Neutrophil (primary cell): Measurements from ENCODE around the gene MYH3.

Experiments
- H3K27ac ChIP-seq: fragments of 200-600 bp; sonication (generic); 2 replicates; pipeline ENCODE4 v1.5.1; 2016; ENCODE audit warnings: mild to moderate bottlenecking, moderate library complexity
- H3K27me3 ChIP-seq: fragments of 200-600 bp; sonication (generic); 2 replicates; pipeline ENCODE4 v1.6.0; 2016; ENCODE audit warnings: mild to moderate bottlenecking
- H3K36me3 ChIP-seq: fragments of 200-600 bp; sonication (generic); 2 replicates; pipeline ENCODE4 v1.5.1; 2017
- H3K4me1 ChIP-seq, 2 experiments: fragments of 200-600 bp in 1 of 2; sonication (generic) in 1 of 2; 1 replicate in 1 of 2; 2 replicates in 1 of 2; pipeline versions ENCODE4 v1.5.1 to v1.6.1; 2013 to 2016; ENCODE audit warnings: low read depth in 1 of 2, low read length in 1 of 2, mild to moderate bottlenecking in 1 of 2, moderate library complexity in 1 of 2; ENCODE audit not compliant: control insufficient read depth in 1 of 2, insufficient read depth in 1 of 2
- H3K4me3 ChIP-seq, 2 experiments: fragments of 200-600 bp in 1 of 2; sonication (generic) in 1 of 2; 1 replicate in 1 of 2; 2 replicates in 1 of 2; pipeline ENCODE4 v1.5.1; 2013 to 2016; ENCODE audit warnings: low read depth in 1 of 2, low read length in 1 of 2, mild to moderate bottlenecking in 1 of 2, moderate library complexity in 1 of 2
- H3K9me3 ChIP-seq: fragments of 200-600 bp; sonication (generic); 2 replicates; pipeline ENCODE4 v1.5.1; 2016
- TF ChIP-seq, protein P1 (sequence below): fragments of 200-600 bp; sonication (generic); IDR thresholded peaks from 2 replicates; pipeline ENCODE4 v1.5.1; 2016; ENCODE audit warnings: antibody characterized with exemption

MYH3 gene

DNA sequence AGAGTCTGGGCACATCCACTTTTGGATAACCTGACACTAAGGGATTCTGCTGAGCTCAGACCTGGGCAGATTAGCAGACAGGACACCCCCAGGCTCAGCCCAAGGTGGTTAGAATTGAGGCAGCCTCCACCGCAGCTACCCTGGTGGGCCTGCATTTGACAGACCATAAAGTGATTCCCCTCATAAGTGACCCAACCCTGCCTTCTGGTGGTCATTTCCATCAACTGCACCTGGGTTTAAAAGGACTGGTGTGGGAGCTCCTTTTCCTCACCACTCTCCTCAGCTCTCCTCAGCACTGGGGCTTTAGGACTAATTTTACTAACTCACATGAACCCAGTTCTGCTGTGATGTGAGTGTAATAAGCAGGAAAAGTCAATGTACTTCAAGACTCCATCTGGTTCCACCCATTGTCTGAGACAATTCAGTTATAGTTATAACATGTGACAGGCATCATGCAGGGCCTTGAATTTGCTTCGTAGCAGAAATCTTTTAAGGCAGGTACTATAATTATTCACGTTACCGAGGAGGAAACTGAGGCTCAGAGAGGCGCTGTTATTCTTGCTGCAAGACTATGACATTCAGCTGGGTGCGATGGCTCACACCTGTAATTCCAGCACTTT lies 42.5 kb downstream of the MYH3 start:
- Histone ChIP-seq H3K27ac (no peak overlapping the region), H3K4me1 (no peaks in the 10 kb centered on the region), H3K27me3 (no peaks in the 10 kb centered on the region), H3K36me3 (no peaks in the 10 kb centered on the region), H3K4me3 (no peak overlapping the region), H3K9me3 (no peaks in the 10 kb centered on the region)
- TF ChIP-seq, protein P1, sequence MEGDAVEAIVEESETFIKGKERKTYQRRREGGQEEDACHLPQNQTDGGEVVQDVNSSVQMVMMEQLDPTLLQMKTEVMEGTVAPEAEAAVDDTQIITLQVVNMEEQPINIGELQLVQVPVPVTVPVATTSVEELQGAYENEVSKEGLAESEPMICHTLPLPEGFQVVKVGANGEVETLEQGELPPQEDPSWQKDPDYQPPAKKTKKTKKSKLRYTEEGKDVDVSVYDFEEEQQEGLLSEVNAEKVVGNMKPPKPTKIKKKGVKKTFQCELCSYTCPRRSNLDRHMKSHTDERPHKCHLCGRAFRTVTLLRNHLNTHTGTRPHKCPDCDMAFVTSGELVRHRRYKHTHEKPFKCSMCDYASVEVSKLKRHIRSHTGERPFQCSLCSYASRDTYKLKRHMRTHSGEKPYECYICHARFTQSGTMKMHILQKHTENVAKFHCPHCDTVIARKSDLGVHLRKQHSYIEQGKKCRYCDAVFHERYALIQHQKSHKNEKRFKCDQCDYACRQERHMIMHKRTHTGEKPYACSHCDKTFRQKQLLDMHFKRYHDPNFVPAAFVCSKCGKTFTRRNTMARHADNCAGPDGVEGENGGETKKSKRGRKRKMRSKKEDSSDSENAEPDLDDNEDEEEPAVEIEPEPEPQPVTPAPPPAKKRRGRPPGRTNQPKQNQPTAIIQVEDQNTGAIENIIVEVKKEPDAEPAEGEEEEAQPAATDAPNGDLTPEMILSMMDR, result no peak

DNA sequence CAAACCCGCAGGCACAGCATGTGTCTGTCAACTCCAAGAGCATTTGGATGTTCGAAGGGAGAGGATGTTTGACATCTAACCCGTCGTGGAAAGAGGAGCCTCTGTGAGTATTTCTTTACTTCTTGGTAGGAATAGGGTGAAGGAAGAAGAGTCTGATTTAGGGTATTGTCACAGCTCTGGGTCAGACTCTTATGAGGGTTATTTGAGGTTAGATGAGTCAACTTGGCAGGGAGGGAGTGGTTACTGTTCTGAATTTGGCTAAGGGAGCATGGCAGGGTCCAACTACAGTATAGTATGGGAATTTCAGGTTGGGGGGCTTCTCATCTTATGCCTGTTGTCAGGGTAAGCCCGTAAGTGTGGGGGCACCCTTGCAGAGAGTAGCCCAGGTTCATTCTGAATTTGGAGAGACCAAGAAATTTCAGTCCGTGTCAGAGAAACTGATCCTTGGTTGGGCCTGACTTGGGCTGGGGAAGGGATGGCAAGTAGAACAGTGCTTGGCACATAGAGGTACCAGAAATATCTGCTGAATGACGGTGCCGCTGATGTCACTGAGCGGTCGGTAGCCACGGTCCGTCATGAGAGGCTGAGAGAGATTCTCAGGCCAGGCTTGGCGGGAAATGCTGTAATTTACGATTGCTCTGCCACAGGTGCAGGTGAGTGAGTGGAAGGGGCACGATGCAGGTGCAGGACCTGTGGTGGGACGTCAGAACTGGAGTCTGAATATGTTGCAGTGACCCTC lies 43.2 kb downstream of the MYH3 start:
- Histone ChIP-seq H3K9me3 (no peaks in the 10 kb centered on the region), H3K27ac (no peak overlapping the region), H3K4me3 (no peak overlapping the region), H3K4me1 (no peaks in the 10 kb centered on the region), H3K36me3 (no peaks in the 10 kb centered on the region), H3K27me3 (peaks cover 4% of the 10 kb centered on the region)
- TF ChIP-seq, protein P1, result no peak

DNA sequence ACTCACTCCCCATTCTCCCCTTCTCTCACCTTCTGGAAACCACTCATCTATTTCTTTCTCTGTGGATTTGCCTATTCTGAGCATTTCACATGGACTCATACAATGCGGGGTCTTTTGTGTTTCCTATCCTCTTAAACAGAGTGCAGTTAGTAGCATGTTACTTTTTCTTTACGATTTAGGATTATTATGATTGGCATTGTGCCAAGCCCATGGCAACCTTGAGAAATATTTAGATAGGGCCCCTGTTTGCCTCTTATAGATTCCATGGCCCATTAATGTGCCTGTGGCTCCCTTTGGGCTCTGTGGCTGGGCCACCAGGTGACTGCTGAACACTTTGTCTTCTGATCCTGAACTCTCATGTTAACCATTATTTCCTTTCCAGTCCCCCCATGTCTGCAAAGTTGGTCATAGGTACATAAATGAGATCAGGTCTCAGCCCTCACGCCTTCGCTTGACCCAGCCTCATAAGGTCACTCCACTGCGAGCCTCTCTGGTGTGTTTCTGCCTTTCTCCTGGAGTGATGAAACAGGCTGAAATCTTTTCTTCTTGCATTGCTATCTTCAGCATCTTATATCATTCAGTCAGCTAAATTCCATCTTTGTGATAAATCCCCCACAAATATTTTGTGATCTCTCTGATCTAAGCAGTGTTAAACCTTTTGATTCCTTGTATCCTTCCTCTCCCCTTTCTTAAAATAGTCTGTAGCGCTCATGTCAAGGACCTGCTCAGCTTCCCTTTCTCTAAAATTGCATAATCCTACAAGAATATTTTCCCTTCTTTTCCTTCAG lies 44.0 kb downstream of the MYH3 start:
- no peaks in the 10 kb centered on the region for H3K36me3 ChIP-seq
- TF ChIP-seq, protein P1, result no peak
- no peak overlapping the region for H3K27ac ChIP-seq
- peaks cover 10% of the 10 kb centered on the region for H3K27me3 ChIP-seq
- H3K4me3 ChIP-seq, result no peak overlapping the region
- H3K9me3 ChIP-seq, result no peaks in the 10 kb centered on the region
- H3K4me1 ChIP-seq, result no peaks in the 10 kb centered on the region

DNA sequence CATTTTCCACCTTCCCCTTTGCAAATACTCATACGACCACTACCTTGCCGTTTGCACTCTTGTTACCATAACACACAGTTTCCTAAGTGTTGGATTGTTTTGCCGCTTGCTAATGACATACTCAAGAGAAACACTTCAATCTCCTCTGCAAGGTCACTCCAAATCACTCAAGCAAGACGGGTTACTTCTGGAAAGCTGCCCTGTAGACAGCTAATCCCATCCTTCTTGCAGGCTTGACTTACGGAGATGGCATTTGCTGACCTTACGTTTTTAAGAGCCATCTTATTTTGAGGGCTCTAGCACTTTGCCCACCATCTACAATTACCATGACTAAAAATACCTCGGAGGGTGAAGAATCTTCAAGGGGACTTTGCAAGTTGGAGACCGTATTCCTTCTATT lies 46.2 kb downstream of the MYH3 start:
- no peaks in the 10 kb centered on the region for H3K9me3 ChIP-seq
- H3K27ac ChIP-seq, result no peak overlapping the region
- H3K4me3 ChIP-seq, result no peak overlapping the region
- H3K27me3 ChIP-seq, result peaks cover 10% of the 10 kb centered on the region
- H3K4me1 ChIP-seq, result no peaks in the 10 kb centered on the region
- TF ChIP-seq, protein P1, result no peak
- H3K36me3 ChIP-seq, result no peaks in the 10 kb centered on the region

DNA sequence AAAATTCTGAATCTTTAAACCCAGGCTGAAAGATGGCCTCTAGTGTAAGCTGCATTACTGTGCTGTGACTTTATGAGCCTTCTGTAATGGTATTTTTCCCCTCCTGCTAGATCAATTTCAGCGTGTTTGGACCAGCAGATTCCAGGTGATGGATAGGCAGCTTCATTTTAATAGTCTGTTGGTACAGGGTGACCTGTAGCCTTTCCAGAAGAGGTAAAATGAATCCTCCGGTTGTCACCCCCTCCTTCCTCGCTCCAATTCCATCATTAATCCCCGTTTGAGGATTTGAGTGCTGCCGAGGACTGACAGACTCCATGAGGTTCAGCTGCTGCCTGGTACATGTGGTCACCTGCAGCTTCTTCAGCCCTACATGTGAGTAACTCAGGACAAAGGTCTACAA lies 48.9 kb downstream of the MYH3 start:
- H3K4me3 ChIP-seq, result no peak overlapping the region
- H3K4me1 ChIP-seq, result no peaks in the 10 kb centered on the region
- TF ChIP-seq, protein P1, result no peak
- H3K36me3 ChIP-seq, result no peaks in the 10 kb centered on the region
- no peaks in the 10 kb centered on the region for H3K9me3 ChIP-seq
- H3K27ac ChIP-seq, result no peak overlapping the region
- peaks cover 10% of the 10 kb centered on the region for H3K27me3 ChIP-seq
